ENCODE measurements around the gene RYR1. TPM values are rescaled to one million over a fixed set of nuclear protein-coding genes. Genes with fewer than 3 reads are reported as not detected.

The RYR1 gene
- 0.45 TPM for polyA plus RNA-seq (2013)

DNA sequence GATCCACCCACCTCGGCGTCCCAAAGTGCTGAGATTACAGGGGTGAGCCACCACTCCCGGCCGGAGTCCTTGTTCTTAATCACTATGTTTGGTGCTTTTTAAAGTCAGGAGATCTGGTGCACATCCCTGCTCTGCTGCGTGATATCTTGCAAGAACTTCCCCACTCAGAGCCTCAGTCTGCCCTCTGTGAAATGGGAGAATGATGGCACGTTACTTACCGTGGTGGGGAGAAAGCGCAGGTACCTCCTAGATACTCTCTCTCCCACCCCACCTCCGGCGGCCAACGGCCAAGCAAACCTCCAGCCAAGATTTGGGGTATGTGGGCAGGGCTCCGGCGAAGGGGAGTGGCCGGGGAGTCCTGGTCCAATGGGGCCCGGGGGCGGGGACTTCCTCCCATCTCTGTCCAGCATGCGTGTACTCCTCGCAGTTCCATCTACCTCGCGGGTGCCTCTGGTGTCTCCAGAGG lies at the start of gene RYR1:
Gene RYR1, plus strand, starts transcription at position 424 of the 466 bp plus-strand sequence. CDS start 139 bp downstream, outside the sequence.
- POLR2A ChIA-PET = no interaction called here
- Histone ChIP-seq H3K27me3 (replicated peaks in 2 of 5; ENCODE audit: control insufficient read depth in 4 of 5, insufficient read depth in 5 of 5, low read length in 4 of 5) (peaks cover 0 to 16% (median 3%) of the 10 kb centered on the region in 5 experiments), H3K4me3 (ENCODE audit: control insufficient read depth in 1 of 7, extremely low read depth in 1 of 7, insufficient read depth in 4 of 7, low read depth in 2 of 7, low read length in 6 of 7) (peak within 1 kb of the TSS in 2 of 7 experiments; percentile 11 to 19), H3K36me3 (ENCODE audit: control insufficient read depth in 4 of 4, insufficient read depth in 4 of 4, low read length in 3 of 4) (no peaks in the 10 kb centered on the region), H3K27ac (ENCODE audit: insufficient read depth in 1 of 2, low read depth in 1 of 2, low read length in 2 of 2, poor library complexity in 1 of 2, severe bottlenecking in 2 of 2) (no peak within 1 kb of the TSS), H3K4me1 (ENCODE audit: control extremely low read depth in 1 of 4, control insufficient read depth in 4 of 4, insufficient read depth in 4 of 4, low read length in 3 of 4) (peaks cover 3 to 30% (median 8%) of the 10 kb centered on the region in 4 experiments), H3K9me3 (ENCODE audit: control extremely low read depth in 1 of 5, control insufficient read depth in 4 of 5, insufficient read depth in 2 of 5, low read depth in 1 of 5, low read length in 4 of 5) (no peaks in the 10 kb centered on the region)
- 27% methylated on average over 14 of the region's 20 CpGs for WGBS (ENCODE audit: insufficient coverage)
- CTCF ChIA-PET = no interaction called here
- DNase-seq = peak; percentile 43 to 72 (median 68)

GRCh38 chr19:38383743-38384142 lies 49.7 kb upstream of the RYR1 start:
- CTCF ChIA-PET = interaction anchor here (1.1 kb wide), 1 partner anchor 14 kb away, joined by 3 read pairs; no protein-coding TSS in a partner anchor
- POLR2A ChIA-PET = no interaction called here
- Histone ChIP-seq H3K36me3 (ENCODE audit: control insufficient read depth in 4 of 4, insufficient read depth in 4 of 4, low read length in 3 of 4) (peaks cover 17 to 62% (median 42%) of the 10 kb centered on the region in 4 experiments), H3K27ac (ENCODE audit: insufficient read depth in 1 of 2, low read depth in 1 of 2, low read length in 2 of 2, poor library complexity in 1 of 2, severe bottlenecking in 2 of 2) (no peak overlapping the region), H3K27me3 (replicated peaks in 2 of 5; ENCODE audit: control insufficient read depth in 4 of 5, insufficient read depth in 5 of 5, low read length in 4 of 5) (peaks cover 0 to 45% (median 4%) of the 10 kb centered on the region in 5 experiments), H3K9me3 (ENCODE audit: control extremely low read depth in 1 of 5, control insufficient read depth in 4 of 5, insufficient read depth in 2 of 5, low read depth in 1 of 5, low read length in 4 of 5) (no peaks in the 10 kb centered on the region), H3K4me3 (ENCODE audit: control insufficient read depth in 1 of 7, extremely low read depth in 1 of 7, insufficient read depth in 4 of 7, low read depth in 2 of 7, low read length in 6 of 7) (no peak overlapping the region), H3K4me1 (ENCODE audit: control extremely low read depth in 1 of 4, control insufficient read depth in 4 of 4, insufficient read depth in 4 of 4, low read length in 3 of 4) (peaks cover 0 to 32% (median 22%) of the 10 kb centered on the region in 4 experiments)
- DNase-seq = no peak
- WGBS (ENCODE audit: insufficient coverage) = no CpG with 5 or more reads among the region's 2 CpGs

- Histone ChIP-seq H3K4me3 (ENCODE audit: control insufficient read depth in 1 of 7, extremely low read depth in 1 of 7, insufficient read depth in 4 of 7, low read depth in 2 of 7, low read length in 6 of 7) (no peak overlapping the region), H3K9me3 (ENCODE audit: control extremely low read depth in 1 of 5, control insufficient read depth in 4 of 5, insufficient read depth in 2 of 5, low read depth in 1 of 5, low read length in 4 of 5) (no peaks in the 10 kb centered on the region), H3K4me1 (ENCODE audit: control extremely low read depth in 1 of 4, control insufficient read depth in 4 of 4, insufficient read depth in 4 of 4, low read length in 3 of 4) (peaks cover 0 to 39% (median 24%) of the 10 kb centered on the region in 4 experiments), H3K36me3 (ENCODE audit: control insufficient read depth in 4 of 4, insufficient read depth in 4 of 4, low read length in 3 of 4) (peaks cover 14 to 55% (median 36%) of the 10 kb centered on the region in 4 experiments), H3K27ac (ENCODE audit: insufficient read depth in 1 of 2, low read depth in 1 of 2, low read length in 2 of 2, poor library complexity in 1 of 2, severe bottlenecking in 2 of 2) (no peak overlapping the region), H3K27me3 (replicated peaks in 2 of 5; ENCODE audit: control insufficient read depth in 4 of 5, insufficient read depth in 5 of 5, low read length in 4 of 5) (peaks cover 0 to 52% (median 4%) of the 10 kb centered on the region in 5 experiments)
- no peak for DNase-seq
- POLR2A ChIA-PET = no interaction called here
- WGBS (ENCODE audit: insufficient coverage) = 97% methylated on average over 8 of the region's 10 CpGs
- CTCF ChIA-PET = interaction anchor here (0.8 to 1.1 kb wide), 2 partner anchors 14 to 131 kb away, joined by 3 read pairs; no protein-coding TSS in a partner anchor
Measured at GRCh38 chr19:38384209-38385027, 49.1 kb upstream of the RYR1 start.

- H3K27ac ChIP-seq (ENCODE audit: insufficient read depth in 1 of 2, low read depth in 1 of 2, low read length in 2 of 2, poor library complexity in 1 of 2, severe bottlenecking in 2 of 2) = no peak overlapping the region
- peaks cover 0 to 40% (median 24%) of the 10 kb centered on the region in 4 experiments for H3K4me1 ChIP-seq (ENCODE audit: control extremely low read depth in 1 of 4, control insufficient read depth in 4 of 4, insufficient read depth in 4 of 4, low read length in 3 of 4)
- no peaks in the 10 kb centered on the region for H3K9me3 ChIP-seq (ENCODE audit: control extremely low read depth in 1 of 5, control insufficient read depth in 4 of 5, insufficient read depth in 2 of 5, low read depth in 1 of 5, low read length in 4 of 5)
- H3K4me3 ChIP-seq (ENCODE audit: control insufficient read depth in 1 of 7, extremely low read depth in 1 of 7, insufficient read depth in 4 of 7, low read depth in 2 of 7, low read length in 6 of 7) = no peak overlapping the region
- CTCF ChIA-PET = interaction anchor here (0.9 to 1.4 kb wide), 2 partner anchors 9 to 130 kb away, joined by 4 read pairs; no protein-coding TSS in a partner anchor
- no peak for DNase-seq
- POLR2A ChIA-PET = no interaction called here
- peaks cover 0 to 60% (median 7%) of the 10 kb centered on the region in 5 experiments for H3K27me3 ChIP-seq (replicated peaks in 2 of 5; ENCODE audit: control insufficient read depth in 4 of 5, insufficient read depth in 5 of 5, low read length in 4 of 5)
- WGBS (ENCODE audit: insufficient coverage) = 92% methylated on average over 31 of the region's 40 CpGs
- peaks cover 11 to 50% (median 32%) of the 10 kb centered on the region in 4 experiments for H3K36me3 ChIP-seq (ENCODE audit: control insufficient read depth in 4 of 4, insufficient read depth in 4 of 4, low read length in 3 of 4)
Measured at GRCh38 chr19:38385057-38385803, 48.3 kb upstream of the RYR1 start.

GRCh38 chr19:38385804-38386257 lies 47.7 kb upstream of the RYR1 start:
- Histone ChIP-seq H3K27me3 (replicated peaks in 2 of 5; ENCODE audit: control insufficient read depth in 4 of 5, insufficient read depth in 5 of 5, low read length in 4 of 5) (peaks cover 2 to 66% (median 9%) of the 10 kb centered on the region in 5 experiments), H3K4me1 (ENCODE audit: control extremely low read depth in 1 of 4, control insufficient read depth in 4 of 4, insufficient read depth in 4 of 4, low read length in 3 of 4) (peaks cover 0 to 40% (median 24%) of the 10 kb centered on the region in 4 experiments), H3K4me3 (ENCODE audit: control insufficient read depth in 1 of 7, extremely low read depth in 1 of 7, insufficient read depth in 4 of 7, low read depth in 2 of 7, low read length in 6 of 7) (peak overlapping the region in 2 of 7 experiments; percentile 23 to 59), H3K36me3 (ENCODE audit: control insufficient read depth in 4 of 4, insufficient read depth in 4 of 4, low read length in 3 of 4) (peaks cover 10 to 45% (median 27%) of the 10 kb centered on the region in 4 experiments), H3K27ac (ENCODE audit: insufficient read depth in 1 of 2, low read depth in 1 of 2, low read length in 2 of 2, poor library complexity in 1 of 2, severe bottlenecking in 2 of 2) (no peak overlapping the region), H3K9me3 (ENCODE audit: control extremely low read depth in 1 of 5, control insufficient read depth in 4 of 5, insufficient read depth in 2 of 5, low read depth in 1 of 5, low read length in 4 of 5) (no peaks in the 10 kb centered on the region)
- 70% methylated on average over 18 of the region's 40 CpGs for WGBS (ENCODE audit: insufficient coverage)
- CTCF ChIA-PET = interaction anchor here (0.9 to 1.4 kb wide), 2 partner anchors 10 to 130 kb away, joined by 4 read pairs; no protein-coding TSS in a partner anchor
- peak in 2 of 3 donors; percentile 26 to 33 for DNase-seq
- POLR2A ChIA-PET = interaction anchor here (1.5 kb wide), 1 partner anchor 9 kb away, joined by 3 read pairs; no protein-coding TSS in a partner anchor

- no peak for DNase-seq
- WGBS (ENCODE audit: insufficient coverage) = 38% methylated on average over 40 of the region's 61 CpGs
- CTCF ChIA-PET = interaction anchor here (0.9 to 1.4 kb wide), 3 partner anchors 11 to 131 kb away, joined by 4 to 5 read pairs (median 4); partner anchors contain the start of gene PSMD8
- Histone ChIP-seq H3K27me3 (replicated peaks in 2 of 5; ENCODE audit: control insufficient read depth in 4 of 5, insufficient read depth in 5 of 5, low read length in 4 of 5) (peaks cover 3 to 72% (median 11%) of the 10 kb centered on the region in 5 experiments), H3K4me1 (ENCODE audit: control extremely low read depth in 1 of 4, control insufficient read depth in 4 of 4, insufficient read depth in 4 of 4, low read length in 3 of 4) (peaks cover 0 to 40% (median 24%) of the 10 kb centered on the region in 4 experiments), H3K4me3 (ENCODE audit: control insufficient read depth in 1 of 7, extremely low read depth in 1 of 7, insufficient read depth in 4 of 7, low read depth in 2 of 7, low read length in 6 of 7) (peak overlapping the region in 4 of 7 experiments; percentile 28 to 59 (median 50)), H3K27ac (ENCODE audit: insufficient read depth in 1 of 2, low read depth in 1 of 2, low read length in 2 of 2, poor library complexity in 1 of 2, severe bottlenecking in 2 of 2) (no peak overlapping the region), H3K9me3 (ENCODE audit: control extremely low read depth in 1 of 5, control insufficient read depth in 4 of 5, insufficient read depth in 2 of 5, low read depth in 1 of 5, low read length in 4 of 5) (no peaks in the 10 kb centered on the region), H3K36me3 (ENCODE audit: control insufficient read depth in 4 of 4, insufficient read depth in 4 of 4, low read length in 3 of 4) (peaks cover 4 to 39% (median 22%) of the 10 kb centered on the region in 4 experiments)
- POLR2A ChIA-PET = interaction anchor here (1.0 to 1.5 kb wide), 3 partner anchors 9 to 16 kb away, joined by 3 to 4 read pairs (median 3); partner anchors contain the start of gene FAM98C
Measured at GRCh38 chr19:38386300-38386970, 47.1 kb upstream of the RYR1 start.
